Activated CD4-positive, alpha-beta T cell treated with anti-CD3 and anti-CD28 coated beads, Interleukin-10, Interleukin-2, amounts not matched to agents 100 ng/mL and 50 ng/mL, durations not matched to agents 16 hours and 8 hours (primary cell): ENCODE results near the gene DCAF6.
"Not testable (repeated sequence)": the region's sequence is repeated elsewhere in the genome, so short reads cannot be mapped to it uniquely, and the experiment has no call there.

ENCODE experiments used
- DNase-seq: peaks from one replicate; pipeline ENCODE4 v3.0.0-alpha.2; 2020

DCAF6 gene

DNA sequence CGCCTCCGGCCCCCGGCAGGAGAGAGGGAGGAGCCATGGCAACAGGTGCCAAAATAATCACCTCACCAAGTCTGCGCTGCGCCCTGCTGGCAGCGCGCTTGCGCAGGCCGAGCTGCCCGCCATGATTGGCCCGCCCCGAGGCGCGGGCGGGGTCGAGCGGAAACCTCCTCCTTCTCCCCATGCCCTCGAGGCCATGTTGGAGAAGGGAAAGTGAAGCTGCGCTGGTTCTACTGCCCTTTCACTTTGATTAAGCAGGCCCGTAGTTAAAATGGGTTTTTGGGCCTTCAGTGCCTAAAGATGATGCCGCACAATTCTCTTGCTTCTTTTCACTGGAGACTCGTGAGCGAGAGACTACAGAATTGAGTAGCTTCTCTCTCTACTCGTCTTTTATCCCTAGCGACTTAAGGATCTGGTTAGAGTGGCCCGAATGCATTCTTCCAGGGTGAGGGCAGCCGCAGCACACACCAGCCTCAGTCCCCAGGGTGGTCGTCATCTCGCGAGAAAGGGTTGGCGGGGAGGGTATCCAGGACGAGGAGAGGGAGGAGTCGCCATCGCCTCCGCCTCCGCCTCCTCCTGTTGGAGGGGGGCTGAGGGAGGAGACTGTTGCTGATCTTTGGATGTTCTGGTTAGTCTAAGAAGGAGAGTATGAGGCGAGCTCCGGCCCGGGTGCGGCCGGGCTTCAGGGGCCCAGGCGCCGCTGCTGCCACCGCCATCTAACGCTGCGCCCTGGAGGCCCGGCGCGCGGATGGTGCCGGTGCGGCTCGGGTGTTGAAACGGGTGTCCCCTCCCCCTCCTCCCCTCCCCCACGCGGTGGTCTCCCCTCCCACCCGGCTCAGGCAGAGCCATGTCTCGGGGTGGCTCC, at the start of gene DCAF6:
Gene DCAF6 (plus strand): TSS at position 616 of the 862 bp plus-strand sequence. CDS start 229 bp downstream, at position 845.
- DNase-seq, result peak; percentile 99

- not testable (repeated sequence) for DNase-seq
Measured at GRCh38 chr1:167887187-167887586, 49.3 kb upstream of the DCAF6 start.

- DNase-seq, result no peak
Measured at GRCh38 chr1:167890400-167890799, 46.1 kb upstream of the DCAF6 start.

DNA sequence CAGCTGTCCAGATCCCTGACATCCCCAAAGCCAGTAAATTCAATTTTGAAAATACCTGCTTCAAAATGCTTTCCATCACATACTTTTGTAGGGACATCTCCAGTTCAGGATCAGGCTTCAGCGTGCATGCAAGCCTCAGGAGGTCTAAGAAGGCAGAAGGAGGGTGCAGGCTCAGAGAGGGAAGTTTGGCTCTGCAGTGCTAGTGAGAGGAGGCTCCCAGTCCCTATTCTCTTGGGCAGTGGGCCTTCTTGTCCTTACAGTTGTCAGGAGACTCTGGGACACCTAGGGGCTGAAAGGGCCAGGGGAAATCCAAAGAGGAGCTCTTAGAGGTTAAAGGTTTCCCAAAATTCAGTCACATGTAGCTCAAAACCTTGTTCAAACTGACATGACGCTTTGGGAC, 42.7 kb upstream of the DCAF6 start:
- no peak for DNase-seq

GRCh38 chr1:167898578-167899222, 37.8 kb upstream of the DCAF6 start:
- no peak for DNase-seq

- DNase-seq, result no peak
Measured at GRCh38 chr1:167899253-167899681, 37.2 kb upstream of the DCAF6 start.

GRCh38 chr1:167900907-167901306, 35.6 kb upstream of the DCAF6 start:
- DNase-seq, result no peak

DNA sequence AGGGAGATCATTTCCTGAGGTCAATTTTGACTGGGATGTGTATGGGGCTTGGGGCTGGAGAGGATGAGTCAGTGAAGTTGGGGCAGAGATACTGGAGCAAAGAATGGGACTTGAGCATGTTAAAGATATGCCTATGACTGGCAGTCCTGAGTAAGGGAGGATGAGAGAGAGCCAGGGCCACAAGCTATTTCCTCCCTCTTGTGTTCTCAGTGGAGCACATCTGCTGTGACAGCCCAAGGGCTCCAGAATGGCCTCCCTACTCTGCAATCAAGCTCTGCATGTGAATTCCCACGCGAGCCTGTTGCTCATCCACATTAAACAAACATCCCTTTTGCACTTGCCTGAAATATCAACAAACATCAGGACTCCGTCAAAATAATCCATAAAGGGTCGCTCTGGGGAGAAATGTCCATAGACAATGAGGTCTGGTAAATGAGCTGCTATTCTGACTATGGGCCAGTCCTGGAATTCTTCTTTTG, 31.8 kb upstream of the DCAF6 start:
- DNase-seq, result no peak

- DNase-seq, result no peak
Measured at GRCh38 chr1:167905182-167905581, 31.3 kb upstream of the DCAF6 start.

DNA sequence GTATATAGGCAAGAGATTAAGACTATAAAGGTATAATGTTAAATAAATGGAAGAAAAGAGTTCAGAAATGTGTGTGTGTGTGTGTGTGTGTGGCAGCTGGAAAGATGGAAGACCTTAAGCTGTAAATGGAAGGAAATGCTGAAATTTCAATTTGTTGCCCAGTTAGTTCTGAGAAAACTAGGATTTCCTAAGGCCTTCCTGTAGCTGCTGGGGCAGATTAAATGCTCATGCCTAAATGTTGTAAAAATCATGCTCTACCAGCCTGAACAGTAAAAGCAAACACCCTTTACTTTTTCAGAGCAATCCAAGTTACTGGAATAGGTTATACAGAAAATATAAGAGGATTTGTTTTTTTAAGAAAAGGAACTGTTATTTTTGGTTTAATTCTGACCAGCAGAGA, 30.8 kb upstream of the DCAF6 start:
- no peak for DNase-seq

GRCh38 chr1:167909691-167910180, 26.7 kb upstream of the DCAF6 start:
- DNase-seq, result peak; percentile 3

DNA sequence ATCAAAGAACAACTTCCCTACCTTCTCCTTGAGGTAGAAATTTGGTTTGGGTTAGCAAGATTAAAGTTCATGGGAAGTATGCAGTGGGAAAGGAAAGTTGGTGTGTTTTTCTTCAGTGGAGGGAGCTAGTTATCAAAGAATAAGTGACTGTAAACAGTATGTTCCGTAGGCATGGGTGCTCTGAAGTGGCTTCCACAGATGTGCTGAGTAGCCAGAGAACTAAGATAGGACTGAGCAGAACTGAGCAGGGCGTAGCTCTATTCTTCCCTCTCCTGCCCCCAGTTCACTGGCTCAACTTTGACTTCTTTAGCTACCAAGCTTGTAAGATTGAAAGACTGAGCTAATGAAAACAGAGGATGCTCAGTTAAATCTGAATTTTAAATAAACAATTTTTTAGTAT, 26.0 kb upstream of the DCAF6 start:
- no peak for DNase-seq

DNA sequence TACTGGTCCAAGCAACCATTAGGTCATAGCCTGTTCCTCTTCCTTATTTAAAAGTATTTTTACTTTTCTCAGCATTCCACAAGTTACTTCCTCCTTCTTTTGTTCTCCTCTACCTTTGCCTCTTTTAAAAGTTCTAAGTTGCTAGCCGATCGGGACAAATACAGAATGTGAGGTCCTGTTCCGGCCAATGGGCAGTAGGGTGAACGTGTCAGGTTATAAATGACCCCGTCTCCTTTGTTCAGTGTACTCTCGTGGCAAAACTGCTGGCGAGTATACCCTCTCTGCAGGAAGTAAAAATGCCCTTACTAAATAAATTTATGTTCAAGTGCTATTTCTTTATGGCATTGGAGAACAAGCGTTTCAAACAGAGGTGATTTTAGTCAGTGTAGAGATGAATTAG, 25.1 kb upstream of the DCAF6 start:
- no peak for DNase-seq

DNA sequence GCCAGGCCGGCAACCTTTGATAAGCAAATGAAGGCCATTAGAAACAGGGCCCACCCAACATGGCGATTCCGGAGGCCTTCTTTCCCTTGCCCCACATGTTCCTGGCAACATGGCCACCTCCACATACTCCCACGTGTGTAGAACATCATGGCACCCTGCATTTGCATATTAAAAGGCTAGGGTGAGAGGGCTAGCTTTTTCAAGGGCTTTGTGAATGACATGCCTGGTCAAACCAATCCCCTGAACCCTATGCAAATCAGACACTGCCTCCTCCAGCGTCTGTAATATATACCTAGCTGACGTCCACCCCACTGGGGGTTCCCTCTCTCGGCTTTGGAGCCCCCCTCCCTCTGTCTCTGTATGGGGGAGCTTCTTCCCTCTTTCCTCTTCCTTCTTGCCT, 24.2 kb upstream of the DCAF6 start:
- DNase-seq, result no peak

GRCh38 chr1:167913895-167914496, 22.5 kb upstream of the DCAF6 start, which contains the start of gene ADCY10:
Gene ADCY10, minus strand, starts transcription at chr1:167914134. Its CDS starts 8,994 bp downstream, at chr1:167905140.
- DNase-seq, result no peak

GRCh38 chr1:167915569-167915968, 20.9 kb upstream of the DCAF6 start:
- DNase-seq, result no peak

DNA sequence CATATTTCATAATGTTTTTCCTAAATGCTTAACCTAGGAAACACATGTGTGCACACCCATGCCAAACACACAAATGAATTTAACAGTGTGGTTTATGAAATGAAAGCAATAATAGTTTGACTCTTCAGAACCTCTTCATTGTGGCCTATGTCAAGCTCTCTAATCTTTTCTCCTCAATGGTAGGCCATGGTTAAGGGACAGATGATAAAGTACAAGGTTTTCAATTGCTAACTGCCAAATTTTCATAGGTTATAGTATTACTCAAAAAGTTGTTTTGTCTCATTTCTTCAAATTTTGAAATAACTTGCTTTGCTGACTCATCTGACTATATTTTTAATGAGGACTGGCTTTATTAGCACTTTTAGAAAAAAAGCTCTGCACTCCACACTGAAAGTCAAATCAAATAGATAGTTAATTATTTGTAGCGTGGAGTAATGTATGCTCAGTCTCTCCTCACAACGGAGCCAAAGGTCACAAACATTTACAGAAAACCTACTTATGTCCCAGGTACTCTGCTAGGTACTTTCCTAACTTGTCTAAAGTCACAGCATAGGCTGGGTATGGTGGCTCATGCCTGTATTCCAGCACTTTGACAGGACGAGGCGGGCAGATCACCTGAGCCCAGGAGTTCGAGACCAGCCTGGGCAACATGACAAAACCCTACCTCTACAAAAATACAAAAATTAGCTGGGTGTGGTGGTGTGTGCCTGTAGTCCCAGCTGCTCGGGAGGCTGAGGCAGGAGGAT, 19.5 kb upstream of the DCAF6 start:
- no peak for DNase-seq

DNA sequence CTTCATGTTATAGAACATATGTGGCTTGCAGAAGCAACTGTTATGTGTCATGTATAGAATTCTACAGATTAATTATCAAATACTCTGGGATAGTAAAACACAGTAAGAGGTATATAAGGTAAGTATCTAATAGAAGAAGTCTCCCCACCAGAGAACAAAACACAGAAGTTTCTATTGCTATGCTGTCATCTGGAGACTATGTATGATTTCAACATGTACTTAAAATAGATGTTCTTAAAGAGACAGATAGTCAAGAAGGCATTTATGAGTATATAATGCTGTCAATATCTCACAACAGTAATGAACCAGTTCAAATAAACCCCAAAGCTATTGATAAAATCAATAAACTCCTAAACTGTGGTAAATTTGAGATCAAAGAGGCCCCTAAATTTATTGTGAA, 14.5 kb upstream of the DCAF6 start:
- DNase-seq, result no peak

- no peak for DNase-seq
Measured at GRCh38 chr1:167922611-167923074, 13.8 kb upstream of the DCAF6 start.

GRCh38 chr1:167923324-167924056, 13.0 kb upstream of the DCAF6 start:
- DNase-seq, result no peak

DNA sequence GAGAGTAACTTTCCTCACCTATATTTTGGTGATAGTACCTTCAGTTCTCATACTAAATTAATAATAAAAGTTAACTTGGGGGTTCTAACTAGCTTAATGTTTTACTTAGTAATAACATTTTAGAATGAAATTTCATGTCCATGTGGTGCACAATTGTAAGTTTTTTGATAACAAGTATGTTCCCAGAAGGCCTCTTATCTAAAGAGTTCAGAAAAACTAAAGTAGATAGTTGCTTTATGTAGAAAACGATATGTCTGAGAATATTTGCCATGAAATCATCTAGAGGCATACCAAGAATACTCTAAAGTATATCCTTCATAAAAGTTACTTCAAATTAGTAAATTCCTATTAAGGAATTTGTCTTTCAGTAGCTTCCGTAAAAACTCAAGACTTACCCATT, 12.4 kb upstream of the DCAF6 start:
- DNase-seq, result no peak
